ENCODE measurements around the gene RAB11FIP2. TPM values are rescaled to one million over a fixed set of nuclear protein-coding genes. Genes with fewer than 3 reads are reported as not detected.

Gene RAB11FIP2
- total RNA-seq, 1 experiment from 2014 or later: 18.4 TPM

DNA sequence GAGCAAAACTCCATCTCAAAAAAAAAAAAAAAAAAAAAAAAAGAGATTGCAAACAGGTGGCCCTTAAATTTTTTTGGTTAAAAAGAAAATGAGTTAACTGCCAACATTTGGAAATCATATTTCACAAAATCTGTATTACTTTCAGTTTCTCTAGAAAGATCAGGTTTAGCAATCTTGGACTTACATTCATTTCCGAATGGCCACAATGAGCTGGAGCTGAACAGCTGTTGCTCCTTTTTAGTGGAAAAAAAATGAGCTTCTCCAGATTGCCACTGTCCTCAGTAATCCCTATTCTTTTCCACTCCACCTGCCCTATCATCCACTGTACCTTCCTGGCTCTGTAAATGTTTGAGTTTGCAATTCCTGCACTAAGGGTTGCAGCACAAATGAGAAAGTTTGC is 43.6 kb downstream of the RAB11FIP2 start:
- Histone ChIP-seq H2AK5ac (ENCODE audit: insufficient read length, low read length) (no peak overlapping the region), H3K18ac (ENCODE audit: insufficient read length, low read depth, low read length) (no peak overlapping the region), H3K27me3 (ENCODE audit: insufficient read depth, low read length) (no peaks in the 10 kb centered on the region), H2BK15ac (ENCODE audit: low read depth, low read length) (no peak overlapping the region), H3K79me2 (ENCODE audit: insufficient read depth, low read length) (no peaks in the 10 kb centered on the region), H3K23ac (ENCODE audit: insufficient read length, low read depth, low read length) (no peak overlapping the region), H3K4ac (ENCODE audit: low read depth, low read length) (no peak overlapping the region), H4K91ac (ENCODE audit: insufficient read length, low read depth, low read length) (no peak overlapping the region), H3K56ac (ENCODE audit: insufficient read length, low read depth, low read length) (no peak overlapping the region), H3K79me1 (ENCODE audit: insufficient read depth, low read depth, low read length, poor library complexity, severe bottlenecking) (no peaks in the 10 kb centered on the region), H3K27ac (ENCODE audit: insufficient read length, low read depth, low read length) (no peak overlapping the region), H2AFZ (ENCODE audit: low read length) (no peak overlapping the region), H2BK5ac (ENCODE audit: insufficient read length, low read length) (no peak overlapping the region), H3T11ph (ENCODE audit: low read length) (no peak overlapping the region), H2BK20ac (ENCODE audit: low read depth, low read length, poor library complexity, severe bottlenecking) (no peak overlapping the region), H2BK120ac (ENCODE audit: low read depth, low read length, poor library complexity, severe bottlenecking) (no peak overlapping the region), H3K14ac (ENCODE audit: insufficient read depth, low read length) (no peak overlapping the region), H3K9me3 (ENCODE audit: control insufficient read depth, low read depth, low read length) (no peaks in the 10 kb centered on the region), H3K9ac (ENCODE audit: extremely low read depth, insufficient read length, low read length) (no peak overlapping the region), H3K4me1 (ENCODE audit: insufficient read depth, low read length) (no peaks in the 10 kb centered on the region), H4K5ac (ENCODE audit: insufficient read length, low read depth, low read length) (no peak overlapping the region), H4K8ac (replicated peaks; ENCODE audit: insufficient read length, low read depth, low read length) (no peak overlapping the region), H3K4me2 (ENCODE audit: insufficient read depth, insufficient read length, low read length) (no peak overlapping the region), H2BK12ac (ENCODE audit: insufficient read length, low read depth, low read length) (no peak overlapping the region), H3K23me2 (ENCODE audit: insufficient read length, low read depth, low read length, poor library complexity, severe bottlenecking) (no peaks in the 10 kb centered on the region), H4K20me1 (ENCODE audit: control insufficient read depth, insufficient read depth, insufficient read length) (no peaks in the 10 kb centered on the region)
- Mint-ChIP-seq H3K4me3 (no peak overlapping the region), H3K27ac (no peak overlapping the region), H3K36me3 (ENCODE audit: insufficient read depth in 1 of 3, low read depth in 3 of 3) (peaks cover 0 to 12% (median 4%) of the 10 kb centered on the region in 3 experiments; a peak in 3 of 7 replicates), H3K27me3 (ENCODE audit: low read depth) (no peaks in the 10 kb centered on the region), H3K4me1 (0 out of 4 replicates have a peak, but pooled peaks cover 0 to 3% of the 10 kb centered on the region in 2 experiments), H3K9me3 (no peaks in the 10 kb centered on the region)
- TF ChIP-seq, protein P1, sequence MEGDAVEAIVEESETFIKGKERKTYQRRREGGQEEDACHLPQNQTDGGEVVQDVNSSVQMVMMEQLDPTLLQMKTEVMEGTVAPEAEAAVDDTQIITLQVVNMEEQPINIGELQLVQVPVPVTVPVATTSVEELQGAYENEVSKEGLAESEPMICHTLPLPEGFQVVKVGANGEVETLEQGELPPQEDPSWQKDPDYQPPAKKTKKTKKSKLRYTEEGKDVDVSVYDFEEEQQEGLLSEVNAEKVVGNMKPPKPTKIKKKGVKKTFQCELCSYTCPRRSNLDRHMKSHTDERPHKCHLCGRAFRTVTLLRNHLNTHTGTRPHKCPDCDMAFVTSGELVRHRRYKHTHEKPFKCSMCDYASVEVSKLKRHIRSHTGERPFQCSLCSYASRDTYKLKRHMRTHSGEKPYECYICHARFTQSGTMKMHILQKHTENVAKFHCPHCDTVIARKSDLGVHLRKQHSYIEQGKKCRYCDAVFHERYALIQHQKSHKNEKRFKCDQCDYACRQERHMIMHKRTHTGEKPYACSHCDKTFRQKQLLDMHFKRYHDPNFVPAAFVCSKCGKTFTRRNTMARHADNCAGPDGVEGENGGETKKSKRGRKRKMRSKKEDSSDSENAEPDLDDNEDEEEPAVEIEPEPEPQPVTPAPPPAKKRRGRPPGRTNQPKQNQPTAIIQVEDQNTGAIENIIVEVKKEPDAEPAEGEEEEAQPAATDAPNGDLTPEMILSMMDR (conservative IDR thresholded peaks at IDR 0.05): no peak
- WGBS (ENCODE audit: extremely low coverage, insufficient read length, low lambda C conversion rate): no CpG with 5 or more reads among the region's 1 CpG
- no peak for DNase-seq
